Measurements from ENCODE around the gene TNP2. TPM values are rescaled to one million over a fixed set of nuclear protein-coding genes. Genes with fewer than 3 reads are reported as not detected.
A peak's percentile ranks its signal among the peaks of the same experiment; 100 is the strongest.

TNP2 gene
- total RNA-seq, 1 experiment from 2014 or later, result not detected

GRCh38 chr16:11277607-11278337 is 8.6 kb upstream of the TNP2 start:
- DNase-seq (ENCODE audit: low read depth), result no peak

- DNase-seq (ENCODE audit: low read depth), result no peak
These were observed 7.9 kb upstream of the TNP2 start for GRCh38 chr16:11276896-11277593.

- DNase-seq (ENCODE audit: low read depth), result no peak
These were observed 7.2 kb upstream of the TNP2 start, which contains the start of gene PRM2 for GRCh38 chr16:11276143-11276895. Gene PRM2 (minus strand): TSS chr16:11276480. CDS start chr16:11276370, 110 bp downstream.

GRCh38 chr16:11274964-11275363 is 5.8 kb upstream of the TNP2 start:
- no peak for DNase-seq (ENCODE audit: low read depth)

GRCh38 chr16:11273721-11274324 is 4.7 kb upstream of the TNP2 start:
- peak; percentile 45 for DNase-seq (ENCODE audit: low read depth)

- no peak for DNase-seq (ENCODE audit: low read depth)
These were observed 4.0 kb upstream of the TNP2 start, which contains the start of gene PRM3 for GRCh38 chr16:11272921-11273720. Gene PRM3 (minus strand): TSS chr16:11273629. CDS start chr16:11273595, 34 bp downstream.

GRCh38 chr16:11272484-11272883 is 3.4 kb upstream of the TNP2 start:
- DNase-seq (ENCODE audit: low read depth), result no peak

- no peak for DNase-seq (ENCODE audit: low read depth)
These were observed 2.5 kb upstream of the TNP2 start for GRCh38 chr16:11271610-11272009.

- DNase-seq (ENCODE audit: low read depth), result no peak
These were observed 1.6 kb upstream of the TNP2 start for GRCh38 chr16:11270602-11271162.

- DNase-seq (ENCODE audit: low read depth), result no peak
These were observed 4.0 kb downstream of the TNP2 start for GRCh38 chr16:11265124-11265523.

GRCh38 chr16:11264155-11264832 is 4.8 kb downstream of the TNP2 start:
- DNase-seq (ENCODE audit: low read depth), result no peak

- no peak for DNase-seq (ENCODE audit: low read depth)
These were observed 5.4 kb downstream of the TNP2 start for GRCh38 chr16:11263737-11264136.

GRCh38 chr16:11262915-11263314 is 6.2 kb downstream of the TNP2 start:
- DNase-seq (ENCODE audit: low read depth), result no peak

- DNase-seq (ENCODE audit: low read depth), result no peak
These were observed 8.5 kb downstream of the TNP2 start for GRCh38 chr16:11260596-11260966.

- no peak for DNase-seq (ENCODE audit: low read depth)
These were observed 9.2 kb downstream of the TNP2 start for GRCh38 chr16:11259655-11260595.

- DNase-seq (ENCODE audit: low read depth), result peak; percentile 75
These were observed 10.3 kb downstream of the TNP2 start for GRCh38 chr16:11258553-11259492.

GRCh38 chr16:11257131-11257938 is 11.8 kb downstream of the TNP2 start:
- peak; percentile 83 for DNase-seq (ENCODE audit: low read depth)
